ENCODE results near the gene INPP5F. TPM values are rescaled to one million over a fixed set of nuclear protein-coding genes. Genes with fewer than 3 reads are reported as not detected.

The INPP5F gene
- total and polyA plus RNA-seq, 2 experiments from 2014 or later: 41.4 to 86.0 TPM

GRCh38 chr10:119775529-119775928 lies 49.7 kb downstream of the INPP5F start:
- Mint-ChIP-seq H3K4me3 (no peak overlapping the region), H3K27me3 (ENCODE audit: insufficient read depth, low read depth, poor library complexity) (peaks cover 4% of the 10 kb centered on the region), H3K4me1 (no peaks in the 10 kb centered on the region), H3K9me3 (no peaks in the 10 kb centered on the region), H3K27ac (no peak overlapping the region), H3K36me3 (ENCODE audit: low read depth) (no peaks in the 10 kb centered on the region)
- no peaks in the 10 kb centered on the region for H3K9me2 ChIP-seq (ENCODE audit: insufficient read depth)
- no peaks in the 10 kb centered on the region for H3K27me3 ChIP-seq (ENCODE audit: insufficient read depth)
- no peaks in the 10 kb centered on the region for H3K4me1 ChIP-seq (ENCODE audit: insufficient read depth)
- H3F3A ChIP-seq (replicated peaks; ENCODE audit: low read depth): no peaks in the 10 kb centered on the region
- ATAC-seq: no peak
- no peak overlapping the region for H2AFZ ChIP-seq
- no peaks in the 10 kb centered on the region for H3K36me3 ChIP-seq (ENCODE audit: insufficient read depth)
- TF ChIP-seq POLR2AphosphoS5 (IDR thresholded peaks at IDR 0.05; ENCODE audit: low read depth) (no peak), ZNF331 (CRISPR knock-in tag; IDR thresholded peaks at IDR 0.05; ENCODE audit: low read depth) (no peak), JUNB (IDR thresholded peaks at IDR 0.05; ENCODE audit: unreplicated experiment) (no peak), REST (IDR thresholded peaks at IDR 0.05; ENCODE audit: unreplicated experiment) (no peak), ZNF462 (CRISPR knock-in tag; IDR thresholded peaks at IDR 0.05) (no peak)
- H3K4me3 ChIP-seq: no peak overlapping the region
- H4K20me1 ChIP-seq (replicated peaks; ENCODE audit: insufficient read depth): no peaks in the 10 kb centered on the region
- H3K79me2 ChIP-seq (replicated peaks; ENCODE audit: insufficient read depth): no peaks in the 10 kb centered on the region
- H3K4me2 ChIP-seq: no peak overlapping the region
- no peak overlapping the region for H3K27ac ChIP-seq (ENCODE audit: low read depth)
- DNase-seq (ENCODE audit: low spot score): no peak
